Measurements from ENCODE around the gene NKAPL.

Gene NKAPL

GRCh38 chr6:28258877-28259777 is at the start of gene NKAPL:
Gene NKAPL (plus strand): TSS chr6:28259297. CDS start chr6:28259372, 75 bp downstream.
- DNase-seq (ENCODE audit: low spot score), result peak; percentile 20

GRCh38 chr6:28209753-28210535 is 49.2 kb upstream of the NKAPL start:
- no peak for DNase-seq (ENCODE audit: low spot score)

GRCh38 chr6:28211840-28212509 is 47.1 kb upstream of the NKAPL start:
- DNase-seq (ENCODE audit: low spot score), result no peak

- peak; percentile 91 for DNase-seq (ENCODE audit: low spot score)
Observed at GRCh38 chr6:28212510-28213212, 46.4 kb upstream of the NKAPL start.

GRCh38 chr6:28213213-28213523 is 45.9 kb upstream of the NKAPL start:
- DNase-seq (ENCODE audit: low spot score), result no peak

GRCh38 chr6:28215425-28215824 is 43.7 kb upstream of the NKAPL start:
- DNase-seq (ENCODE audit: low spot score), result peak; percentile 10

GRCh38 chr6:28217890-28218289 is 41.2 kb upstream of the NKAPL start:
- DNase-seq (ENCODE audit: low spot score), result no peak

GRCh38 chr6:28218312-28219248 is 40.5 kb upstream of the NKAPL start:
- DNase-seq (ENCODE audit: low spot score), result peak; percentile 75

- peak; percentile 37 for DNase-seq (ENCODE audit: low spot score)
Observed at GRCh38 chr6:28220257-28221133, 38.6 kb upstream of the NKAPL start.

- no peak for DNase-seq (ENCODE audit: low spot score)
Observed at GRCh38 chr6:28224131-28225055, 34.7 kb upstream of the NKAPL start.

- DNase-seq (ENCODE audit: low spot score), result peak; percentile 95
Observed at GRCh38 chr6:28225056-28225834, 33.9 kb upstream of the NKAPL start, which contains the start of gene ZSCAN9. Gene ZSCAN9 (plus strand): TSS chr6:28225275. CDS start chr6:28227085, 1,810 bp downstream.

- no peak for DNase-seq (ENCODE audit: low spot score)
Observed at GRCh38 chr6:28226460-28226859, 32.6 kb upstream of the NKAPL start.

GRCh38 chr6:28232785-28233184 is 26.3 kb upstream of the NKAPL start:
- DNase-seq (ENCODE audit: low spot score), result no peak

GRCh38 chr6:28235912-28236452 is 23.1 kb upstream of the NKAPL start:
- DNase-seq (ENCODE audit: low spot score), result no peak

GRCh38 chr6:28239636-28240035 is 19.5 kb upstream of the NKAPL start:
- no peak for DNase-seq (ENCODE audit: low spot score)

GRCh38 chr6:28240471-28240870 is 18.6 kb upstream of the NKAPL start:
- DNase-seq (ENCODE audit: low spot score), result no peak

- no peak for DNase-seq (ENCODE audit: low spot score)
Observed at GRCh38 chr6:28243946-28244345, 15.2 kb upstream of the NKAPL start.
